Renal cortical epithelial cell (primary cell): ENCODE measurements around the gene IGF2BP3. TPM values are rescaled to one million over a fixed set of nuclear protein-coding genes. Genes with fewer than 3 reads are reported as not detected.
"Not testable (repeated sequence)": the region's sequence is repeated elsewhere in the genome, so short reads cannot be mapped to it uniquely, and the experiment has no call there.

Experiments
- DNase-seq: peaks from one replicate; pipeline ENCODE4 v3.0.0-alpha.2; 2011; ENCODE audit warnings: low read depth
- total RNA-seq: library from RNA; depleted of rRNA; stranded (reverse); fragments of >200 nt; gene quantifications from 2 replicates; pipeline ENCODE4 v1.2.3, GENCODE V29; 2014

IGF2BP3 gene
- 43.9 and 50.8 TPM in 2 replicates for total RNA-seq

- peak; percentile 82 for DNase-seq
Measured at GRCh38 chr7:23470330-23471105, at the start of gene IGF2BP3. Gene IGF2BP3 (minus strand): TSS chr7:23470491. CDS start chr7:23470110, 381 bp downstream.

- no peak for DNase-seq
Measured at GRCh38 chr7:23514755-23515154, 44.5 kb upstream of the IGF2BP3 start.

GRCh38 chr7:23513746-23514145 is 43.5 kb upstream of the IGF2BP3 start:
- not testable (repeated sequence) for DNase-seq

- no peak for DNase-seq
Measured at GRCh38 chr7:23494009-23494408, 23.7 kb upstream of the IGF2BP3 start.

- DNase-seq: no peak
Measured at GRCh38 chr7:23491502-23491901, 21.2 kb upstream of the IGF2BP3 start.

- no peak for DNase-seq
Measured at GRCh38 chr7:23490357-23491135, 20.3 kb upstream of the IGF2BP3 start.

GRCh38 chr7:23488714-23489113 is 18.4 kb upstream of the IGF2BP3 start:
- not testable (repeated sequence) for DNase-seq

GRCh38 chr7:23487670-23488069 is 17.4 kb upstream of the IGF2BP3 start:
- no peak for DNase-seq

- DNase-seq: no peak
Measured at GRCh38 chr7:23486002-23486773, 15.9 kb upstream of the IGF2BP3 start.

- no peak for DNase-seq
Measured at GRCh38 chr7:23482686-23483085, 12.4 kb upstream of the IGF2BP3 start.

GRCh38 chr7:23477962-23478866 is 7.9 kb upstream of the IGF2BP3 start:
- no peak for DNase-seq

GRCh38 chr7:23477157-23477499 is 6.8 kb upstream of the IGF2BP3 start:
- no peak for DNase-seq

- DNase-seq: no peak
Measured at GRCh38 chr7:23476286-23477156, 6.2 kb upstream of the IGF2BP3 start.

- no peak for DNase-seq
Measured at GRCh38 chr7:23475576-23475839, 5.2 kb upstream of the IGF2BP3 start.

- DNase-seq: no peak
Measured at GRCh38 chr7:23474829-23475575, 4.7 kb upstream of the IGF2BP3 start.

- DNase-seq: peak; percentile 80
Measured at GRCh38 chr7:23474094-23474828, 4.0 kb upstream of the IGF2BP3 start.

- DNase-seq: no peak
Measured at GRCh38 chr7:23473844-23474093, 3.5 kb upstream of the IGF2BP3 start.

- DNase-seq: peak; percentile 58
Measured at GRCh38 chr7:23472956-23473843, 2.9 kb upstream of the IGF2BP3 start.
